Loucy (cell line): ENCODE data around the gene EFNB2.

Experiments used
- EZH2phosphoT487 ChIP-seq: fragments of 200-600 bp; IDR thresholded peaks from 2 replicates; pipeline ENCODE4 v1.6.1; 2018; ENCODE audit warnings: antibody characterized with exemption, mild to moderate bottlenecking, moderate library complexity, borderline replicate concordance
- TF ChIP-seq, protein P1 (sequence below): fragments of 200-600 bp; sonication (generic); conservative IDR thresholded peaks from 2 replicates; pipeline ENCODE4 v1.5.1; 2014; ENCODE audit warnings: mild to moderate bottlenecking, antibody characterized with exemption, low read length

DNA sequence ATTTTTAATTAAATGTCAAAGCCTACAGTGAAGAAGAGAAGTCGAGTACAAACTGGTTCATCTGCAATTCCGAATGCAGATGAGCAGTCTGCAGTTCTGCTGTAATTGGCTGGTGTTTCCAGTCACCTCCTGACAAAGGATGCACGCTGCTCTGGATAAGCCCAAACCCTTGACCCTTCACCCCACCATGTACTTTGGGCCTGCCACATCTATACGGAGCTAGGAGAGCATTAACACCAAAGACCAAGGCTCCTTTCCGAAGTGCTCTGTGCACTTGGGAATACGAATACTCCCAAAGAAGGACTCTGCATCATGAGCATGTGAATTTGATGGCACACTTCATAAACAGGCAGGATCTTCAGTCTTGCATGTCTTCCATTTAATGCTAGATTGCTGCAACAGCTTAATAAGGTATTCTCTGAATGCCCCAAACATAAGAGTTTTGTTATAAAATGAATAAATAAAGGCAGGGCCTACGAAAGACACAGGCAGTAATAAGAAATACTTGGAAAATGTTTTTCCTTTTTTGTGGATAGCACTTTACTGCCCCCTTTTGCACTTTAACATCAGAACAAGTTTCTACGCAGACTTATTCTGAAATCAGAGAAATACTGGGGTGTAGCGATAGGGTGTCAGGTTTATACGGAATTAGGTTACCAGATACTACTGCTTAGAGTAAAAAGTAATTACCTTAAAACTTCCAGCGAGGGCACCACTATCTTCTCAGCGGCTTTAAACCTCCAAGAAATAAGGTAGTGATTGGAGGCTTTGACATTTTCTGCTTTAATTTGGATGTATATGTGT is 15.0 kb downstream of the EFNB2 start:
- TF ChIP-seq, protein P1, sequence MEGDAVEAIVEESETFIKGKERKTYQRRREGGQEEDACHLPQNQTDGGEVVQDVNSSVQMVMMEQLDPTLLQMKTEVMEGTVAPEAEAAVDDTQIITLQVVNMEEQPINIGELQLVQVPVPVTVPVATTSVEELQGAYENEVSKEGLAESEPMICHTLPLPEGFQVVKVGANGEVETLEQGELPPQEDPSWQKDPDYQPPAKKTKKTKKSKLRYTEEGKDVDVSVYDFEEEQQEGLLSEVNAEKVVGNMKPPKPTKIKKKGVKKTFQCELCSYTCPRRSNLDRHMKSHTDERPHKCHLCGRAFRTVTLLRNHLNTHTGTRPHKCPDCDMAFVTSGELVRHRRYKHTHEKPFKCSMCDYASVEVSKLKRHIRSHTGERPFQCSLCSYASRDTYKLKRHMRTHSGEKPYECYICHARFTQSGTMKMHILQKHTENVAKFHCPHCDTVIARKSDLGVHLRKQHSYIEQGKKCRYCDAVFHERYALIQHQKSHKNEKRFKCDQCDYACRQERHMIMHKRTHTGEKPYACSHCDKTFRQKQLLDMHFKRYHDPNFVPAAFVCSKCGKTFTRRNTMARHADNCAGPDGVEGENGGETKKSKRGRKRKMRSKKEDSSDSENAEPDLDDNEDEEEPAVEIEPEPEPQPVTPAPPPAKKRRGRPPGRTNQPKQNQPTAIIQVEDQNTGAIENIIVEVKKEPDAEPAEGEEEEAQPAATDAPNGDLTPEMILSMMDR: peak; percentile 41
- no peak for TF ChIP-seq EZH2phosphoT487
